Measurements from ENCODE around the gene SMIM10.
"Not testable (repeated sequence)": the region's sequence is repeated elsewhere in the genome, so short reads cannot be mapped to it uniquely, and the experiment has no call there.

SMIM10 gene

GRCh38 chrX:134990801-134991481 is at the start of gene SMIM10:
SMIM10 (plus strand) TSS chrX:134990991; CDS start chrX:134991096, 105 bp downstream.
- no peaks in the 10 kb centered on the region for H3K36me3 ChIP-seq (ENCODE audit: insufficient read depth, low read length)
- H3K9ac ChIP-seq (ENCODE audit: low read depth, low read length, poor library complexity, severe bottlenecking): no peak within 1 kb of the TSS
- no peaks in the 10 kb centered on the region for H3K79me2 ChIP-seq (ENCODE audit: insufficient read depth, low read length)
- H3K4me3 ChIP-seq (ENCODE audit: low read length, poor library complexity, severe bottlenecking): no peak within 1 kb of the TSS
- no peak for TF ChIP-seq CTCF (conservative IDR thresholded peaks at IDR 0.05; ENCODE audit: low read length)
- TF ChIP-seq EZH2phosphoT487 (IDR thresholded peaks at IDR 0.05; ENCODE audit: borderline replicate concordance): no peak
- H3K9me3 ChIP-seq (ENCODE audit: insufficient read depth, low read depth, low read length): no peaks in the 10 kb centered on the region
- H3F3A ChIP-seq (ENCODE audit: low read depth): no peaks in the 10 kb centered on the region
- no peaks in the 10 kb centered on the region for H3K4me1 ChIP-seq (ENCODE audit: insufficient read depth, low read length, poor library complexity, severe bottlenecking)
- H3K9me2 ChIP-seq (replicated peaks; ENCODE audit: low read depth, low read length): no peaks in the 10 kb centered on the region
- no peak within 1 kb of the TSS for H2AFZ ChIP-seq (ENCODE audit: low read length)
- no peak within 1 kb of the TSS for H3K4me2 ChIP-seq (ENCODE audit: low read depth, low read length, poor library complexity, severe bottlenecking)
- H4K20me1 ChIP-seq (ENCODE audit: insufficient read depth, low read length, poor library complexity, severe bottlenecking): no peaks in the 10 kb centered on the region
- no peaks in the 10 kb centered on the region for H3K27me3 ChIP-seq (ENCODE audit: insufficient read depth, low read length, poor library complexity, severe bottlenecking)

- not testable (repeated sequence) for H3K4me1 ChIP-seq (ENCODE audit: insufficient read depth, low read length, poor library complexity, severe bottlenecking); H3K9me2 ChIP-seq (replicated peaks; ENCODE audit: low read depth, low read length); H3K27me3 ChIP-seq (ENCODE audit: insufficient read depth, low read length, poor library complexity, severe bottlenecking); H3K9me3 ChIP-seq (ENCODE audit: insufficient read depth, low read depth, low read length); H3K4me3 ChIP-seq (ENCODE audit: low read length, poor library complexity, severe bottlenecking); H3K36me3 ChIP-seq (ENCODE audit: insufficient read depth, low read length); H4K20me1 ChIP-seq (ENCODE audit: insufficient read depth, low read length, poor library complexity, severe bottlenecking); H2AFZ ChIP-seq (ENCODE audit: low read length); H3K9ac ChIP-seq (ENCODE audit: low read depth, low read length, poor library complexity, severe bottlenecking); H3K4me2 ChIP-seq (ENCODE audit: low read depth, low read length, poor library complexity, severe bottlenecking); H3F3A ChIP-seq (ENCODE audit: low read depth); H3K79me2 ChIP-seq (ENCODE audit: insufficient read depth, low read length)
Measured at GRCh38 chrX:134946364-134946763, 44.4 kb upstream of the SMIM10 start.

GRCh38 chrX:134948333-134949241 is 42.2 kb upstream of the SMIM10 start:
- H3K4me2 ChIP-seq (ENCODE audit: low read depth, low read length, poor library complexity, severe bottlenecking): no peak overlapping the region
- H2AFZ ChIP-seq (ENCODE audit: low read length): no peak overlapping the region
- H3F3A ChIP-seq (ENCODE audit: low read depth): no peaks in the 10 kb centered on the region
- H3K79me2 ChIP-seq (ENCODE audit: insufficient read depth, low read length): no peaks in the 10 kb centered on the region
- H3K4me1 ChIP-seq (ENCODE audit: insufficient read depth, low read length, poor library complexity, severe bottlenecking): no peaks in the 10 kb centered on the region
- H3K9ac ChIP-seq (ENCODE audit: low read depth, low read length, poor library complexity, severe bottlenecking): no peak overlapping the region
- no peaks in the 10 kb centered on the region for H3K36me3 ChIP-seq (ENCODE audit: insufficient read depth, low read length)
- TF ChIP-seq CTCF (conservative IDR thresholded peaks at IDR 0.05; ENCODE audit: low read length): no peak
- TF ChIP-seq EZH2phosphoT487 (IDR thresholded peaks at IDR 0.05; ENCODE audit: borderline replicate concordance): no peak
- no peaks in the 10 kb centered on the region for H3K9me2 ChIP-seq (replicated peaks; ENCODE audit: low read depth, low read length)
- no peaks in the 10 kb centered on the region for H3K9me3 ChIP-seq (ENCODE audit: insufficient read depth, low read depth, low read length)
- H4K20me1 ChIP-seq (ENCODE audit: insufficient read depth, low read length, poor library complexity, severe bottlenecking): no peaks in the 10 kb centered on the region
- H3K27me3 ChIP-seq (ENCODE audit: insufficient read depth, low read length, poor library complexity, severe bottlenecking): no peaks in the 10 kb centered on the region
- no peak overlapping the region for H3K4me3 ChIP-seq (ENCODE audit: low read length, poor library complexity, severe bottlenecking)

Data from Loucy (cell line).